Activated CD4-positive, alpha-beta T cell treated with anti-CD3 and anti-CD28 coated beads, Interleukin-2, amount 50 U/mL, for 16 hours (primary cell): ENCODE measurements around the gene BICRAL.
"Not testable (repeated sequence)": the region's sequence is repeated elsewhere in the genome, so short reads cannot be mapped to it uniquely, and the experiment has no call there.

Source experiments
- DNase-seq: peaks from one replicate; pipeline ENCODE4 v3.0.0-alpha.2; 2020

BICRAL gene

DNA sequence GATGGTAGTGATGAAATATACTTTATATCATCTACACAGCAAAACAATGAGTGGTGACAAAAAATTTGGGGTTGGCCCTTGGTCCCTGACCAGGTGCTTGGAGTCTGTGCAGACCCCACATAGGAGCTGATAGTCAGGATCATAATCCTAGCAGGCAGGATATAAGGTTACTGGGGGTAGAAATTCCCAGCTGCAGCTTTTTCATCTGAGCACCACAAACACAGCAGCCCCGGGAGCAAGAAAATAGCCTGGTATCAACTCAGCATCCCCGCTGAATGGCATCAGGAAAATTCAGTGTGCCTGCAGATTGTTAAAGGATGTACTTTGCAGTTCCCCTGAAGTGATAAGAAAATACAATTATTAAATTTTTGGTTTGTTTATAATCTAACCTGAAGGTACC is 69.7 kb downstream of the BICRAL start:
- DNase-seq = no peak

DNA sequence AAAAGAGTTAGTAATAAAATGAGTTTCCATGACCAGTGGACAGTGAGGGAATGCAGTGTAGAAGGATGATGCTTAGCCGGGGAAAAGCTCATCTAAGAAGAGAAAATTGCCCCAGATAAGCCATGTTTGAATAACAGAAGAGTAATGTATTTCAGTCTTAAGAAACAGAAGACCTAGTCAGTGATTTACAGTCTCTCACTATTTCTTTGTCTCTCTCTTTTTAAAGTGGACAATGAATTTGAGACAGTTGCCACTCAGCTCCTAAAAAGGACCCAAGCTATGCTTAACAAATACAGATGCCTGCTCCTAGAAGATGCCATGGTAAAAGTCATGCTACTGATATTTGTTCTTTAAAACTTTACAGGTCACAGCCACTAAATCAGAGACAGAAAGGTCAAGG is 78.2 kb downstream of the BICRAL start:
- no peak for DNase-seq

DNA sequence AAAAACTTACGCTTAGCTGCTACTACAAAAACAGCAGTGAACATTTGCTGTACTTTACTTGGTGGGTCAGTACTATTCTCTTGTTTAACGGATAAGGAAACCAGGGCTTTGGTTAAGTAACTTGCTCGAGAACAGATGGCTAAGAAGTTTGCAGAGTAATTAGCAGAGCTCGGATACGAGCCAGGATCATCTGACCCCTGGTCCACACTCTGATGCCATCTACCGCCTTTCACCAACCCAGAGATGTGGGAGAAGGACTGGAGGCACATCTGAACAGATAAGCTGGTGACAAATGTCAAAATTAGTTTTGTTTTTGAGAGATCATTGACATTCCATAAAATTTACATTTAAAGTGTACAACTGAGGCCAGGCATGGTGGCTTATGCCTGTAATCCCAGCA is 78.6 kb downstream of the BICRAL start:
- no peak for DNase-seq

DNA sequence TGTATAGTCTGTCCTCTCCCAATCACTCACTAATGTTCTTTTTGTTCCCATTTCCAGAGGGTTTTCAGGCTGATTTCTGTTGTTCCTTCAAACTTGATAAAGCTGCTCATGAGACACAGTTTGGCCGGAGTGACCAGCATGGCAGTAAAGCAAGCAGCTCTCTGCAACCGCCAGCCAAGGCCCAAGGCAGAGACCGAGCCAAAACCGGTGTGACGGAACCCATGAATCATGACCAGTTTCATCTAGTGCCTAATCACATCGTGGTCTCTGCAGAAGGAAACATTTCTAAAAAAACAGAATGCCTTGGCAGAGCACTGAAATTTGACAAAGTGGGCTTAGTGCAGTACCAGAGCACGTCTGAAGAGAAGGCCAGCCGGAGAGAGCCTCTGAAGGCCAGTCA is 82.8 kb downstream of the BICRAL start:
- DNase-seq = no peak

DNA sequence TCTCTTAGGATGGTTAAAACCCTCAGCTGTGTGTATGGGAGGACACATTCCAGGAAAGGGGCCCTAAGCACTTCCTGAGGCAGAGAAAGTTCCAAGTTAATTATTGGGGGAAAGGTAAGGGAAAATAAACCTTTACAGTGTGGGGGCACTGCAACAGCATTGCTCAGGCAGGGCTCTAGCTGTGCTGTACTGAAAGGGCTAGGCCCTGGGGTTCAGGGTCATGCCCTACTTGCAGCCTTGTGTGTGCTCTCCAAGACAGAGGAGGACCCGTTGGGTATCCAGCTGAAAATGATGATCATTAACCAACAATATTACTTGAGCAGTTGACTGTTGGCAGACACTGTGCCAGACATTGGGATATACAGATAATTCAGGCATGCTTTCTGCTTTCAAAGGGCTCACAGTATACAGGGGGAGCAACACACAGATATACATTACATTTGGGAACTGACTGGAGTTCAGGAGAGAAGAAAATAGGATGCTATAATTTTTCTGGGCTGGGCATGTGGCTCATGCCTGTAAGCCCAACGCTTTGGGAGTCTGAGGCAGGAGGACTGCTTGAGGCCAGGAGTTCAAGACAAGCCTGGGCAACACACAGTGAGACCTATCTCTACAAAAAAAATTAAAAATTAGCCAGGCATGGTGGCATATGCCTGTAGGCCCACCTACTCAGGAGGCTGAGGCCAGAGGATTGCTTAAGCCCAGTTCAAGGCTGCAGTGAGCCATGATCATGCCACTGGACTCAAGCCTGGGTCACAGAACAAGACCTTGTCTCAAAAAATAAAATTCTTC is 88.5 kb downstream of the BICRAL start:
- DNase-seq = no peak

DNA sequence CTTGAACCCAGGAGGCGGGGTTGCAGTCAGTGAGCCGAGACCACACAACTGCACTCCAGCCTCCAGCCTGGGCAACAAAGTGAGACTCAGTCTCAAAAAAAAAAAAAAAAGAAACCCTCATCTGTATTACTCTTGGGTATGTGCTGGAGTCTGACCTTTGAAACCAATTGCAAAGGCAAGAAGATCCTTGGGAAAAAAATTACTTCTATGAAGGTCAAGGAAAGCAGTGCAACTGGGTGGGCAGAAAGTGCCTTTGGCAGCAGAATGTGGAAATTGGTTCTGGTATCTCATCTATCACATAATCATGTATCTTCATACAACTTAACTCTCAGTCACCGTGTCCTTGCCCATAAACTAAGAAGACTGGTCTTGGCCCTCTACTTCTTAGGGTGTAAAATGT is 89.9 kb downstream of the BICRAL start:
- no peak for DNase-seq

DNA sequence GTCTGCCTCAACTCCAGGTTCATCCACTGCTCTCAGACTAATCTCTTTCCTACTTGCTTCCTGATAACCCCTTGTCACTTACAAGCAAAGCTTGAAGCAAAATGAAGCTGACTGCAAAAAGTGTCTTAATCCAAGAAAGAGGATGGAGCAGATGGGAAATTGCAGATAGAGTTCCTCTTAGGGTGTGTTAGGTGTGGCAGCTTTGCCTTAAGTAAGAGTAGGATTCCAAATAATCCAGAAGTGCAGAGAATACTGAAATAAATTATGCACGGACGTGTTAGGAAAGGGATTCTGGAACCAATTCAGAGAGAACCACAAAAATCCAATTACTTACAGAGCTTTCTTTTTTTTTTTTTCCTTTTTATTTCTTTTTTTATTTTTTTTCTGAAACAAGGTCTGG is 91.5 kb downstream of the BICRAL start:
- no peak for DNase-seq

DNA sequence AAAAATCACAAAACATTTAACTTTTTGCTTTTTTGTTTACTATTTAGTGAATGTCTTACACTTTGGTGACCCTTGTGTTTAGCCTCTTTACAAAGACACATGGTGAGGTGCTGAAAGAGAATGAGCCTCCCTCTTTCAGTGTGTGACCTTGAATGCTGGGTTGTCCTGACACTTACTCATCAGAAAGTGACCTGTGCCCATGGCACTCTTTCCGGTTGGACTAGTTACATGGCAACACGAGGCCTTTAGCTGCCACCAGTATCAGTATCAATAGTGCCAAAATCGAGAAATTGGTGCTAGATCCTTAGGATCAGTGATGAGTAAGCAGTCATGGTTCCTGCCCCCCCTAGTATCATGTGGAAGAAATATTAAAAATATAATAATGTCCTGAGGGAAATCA is 95.8 kb downstream of the BICRAL start:
- no peak for DNase-seq

DNA sequence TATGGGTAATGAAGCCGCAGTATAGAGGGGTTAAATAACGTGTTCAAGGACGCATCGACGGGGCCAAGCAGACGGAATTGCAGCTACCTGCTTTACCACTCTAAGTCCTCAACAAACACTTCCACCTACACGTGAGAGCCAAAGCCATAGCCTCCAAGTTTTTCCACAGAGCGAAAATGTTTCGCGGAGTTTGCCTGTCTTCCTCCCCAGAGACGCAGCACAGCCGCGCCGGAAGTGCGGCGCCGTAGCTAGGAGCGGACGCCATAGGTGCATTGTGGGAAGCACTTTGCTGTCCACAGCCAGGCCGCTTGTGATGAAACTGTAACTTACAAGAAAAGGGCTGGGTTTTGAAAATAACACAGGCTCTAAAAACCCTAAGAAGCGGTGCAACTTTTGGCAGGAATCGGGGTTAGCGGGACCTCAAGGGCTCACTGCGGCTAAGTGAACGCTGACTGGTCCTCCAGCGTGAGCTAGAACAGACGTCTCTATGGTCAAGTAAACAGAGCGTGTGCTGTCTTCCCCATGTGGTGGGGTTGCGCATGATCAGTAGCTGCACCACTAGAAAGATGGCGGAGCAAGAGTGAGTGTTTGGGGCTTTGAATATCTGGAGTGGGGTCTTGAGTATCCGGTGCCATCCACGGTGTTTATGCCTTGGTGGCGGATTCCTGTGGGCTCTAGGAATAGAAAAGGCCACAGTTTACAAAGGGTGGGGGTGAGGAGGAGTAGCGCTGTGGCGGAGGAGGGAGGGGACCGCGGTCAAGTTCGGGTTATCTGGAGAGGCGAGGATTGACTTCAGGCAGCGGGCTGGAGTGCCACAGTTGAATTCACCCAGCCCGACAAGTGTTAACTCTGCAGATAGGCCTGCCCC is 97.8 kb downstream of the BICRAL start, which contains the start of gene RPL7L1:
TSS of gene RPL7L1 (plus strand) at position 245 of the 868 bp plus-strand sequence. CDS start at position 540, 295 bp downstream.
- peak; percentile 90 for DNase-seq

DNA sequence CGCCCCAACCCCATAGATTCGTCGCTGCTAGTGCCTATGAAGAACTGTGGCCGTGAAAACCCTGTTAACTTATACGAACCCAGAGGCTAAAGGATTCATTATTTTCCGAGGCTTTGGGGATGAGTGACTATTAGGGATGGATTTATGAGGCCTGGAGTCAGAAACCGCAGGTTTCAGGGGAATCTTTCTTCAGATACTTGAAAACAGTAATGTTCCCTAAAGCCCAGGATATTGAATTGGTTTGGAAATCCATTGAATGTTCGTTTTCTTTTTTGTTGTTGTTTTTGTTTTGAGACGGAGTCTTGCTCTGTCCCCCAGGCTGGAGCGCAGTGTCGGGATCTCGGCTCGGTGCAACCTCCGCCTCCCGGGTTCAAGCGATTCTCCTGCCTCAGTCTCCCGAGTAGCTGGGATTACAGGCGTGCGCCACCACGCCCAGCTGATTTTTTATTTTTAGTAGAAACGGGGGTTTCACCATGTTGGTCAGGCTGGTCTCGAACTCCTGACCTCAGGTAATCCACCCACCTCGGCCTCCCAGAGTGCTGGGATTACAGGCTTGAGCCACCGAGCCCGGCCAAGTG is 98.5 kb downstream of the BICRAL start:
- DNase-seq = not testable (repeated sequence)

DNA sequence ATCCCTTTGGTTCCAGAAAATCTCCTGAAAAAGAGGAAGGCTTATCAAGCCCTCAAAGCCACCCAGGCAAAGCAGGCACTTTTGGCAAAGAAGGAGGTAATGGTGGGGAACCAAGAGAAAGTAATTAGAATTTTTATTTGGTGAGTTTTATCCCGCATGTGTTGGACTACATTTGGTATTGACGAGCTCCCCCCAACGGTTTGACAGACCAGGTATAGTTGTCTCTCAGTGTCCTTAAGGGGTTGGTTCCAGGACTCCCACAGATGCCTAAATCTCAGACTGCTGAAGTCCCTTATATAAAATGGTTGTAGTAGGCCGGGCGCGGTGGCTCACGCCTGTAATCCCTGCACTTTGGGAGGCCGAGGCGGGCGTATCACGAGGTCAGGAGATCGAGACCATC is 99.0 kb downstream of the BICRAL start:
- DNase-seq = peak; percentile 12

DNA sequence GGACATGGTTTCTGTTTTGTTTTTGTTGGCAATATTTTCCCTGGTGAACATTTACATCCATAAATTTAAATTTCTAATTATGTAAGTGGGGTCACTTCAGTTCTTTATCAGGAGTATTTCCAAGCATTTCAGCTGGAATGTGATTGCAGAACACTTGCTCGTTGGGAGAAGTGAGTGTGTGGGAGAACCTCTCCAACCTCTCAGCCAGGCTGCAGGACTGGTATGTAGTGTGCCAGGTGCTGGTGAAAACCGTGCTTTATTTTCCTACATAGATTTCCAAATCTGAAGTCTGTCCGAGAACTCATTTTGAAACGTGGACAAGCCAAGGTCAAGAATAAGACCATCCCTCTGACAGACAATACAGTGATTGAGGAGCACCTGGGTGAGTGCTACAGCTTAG is 103.8 kb downstream of the BICRAL start:
- no peak for DNase-seq

DNA sequence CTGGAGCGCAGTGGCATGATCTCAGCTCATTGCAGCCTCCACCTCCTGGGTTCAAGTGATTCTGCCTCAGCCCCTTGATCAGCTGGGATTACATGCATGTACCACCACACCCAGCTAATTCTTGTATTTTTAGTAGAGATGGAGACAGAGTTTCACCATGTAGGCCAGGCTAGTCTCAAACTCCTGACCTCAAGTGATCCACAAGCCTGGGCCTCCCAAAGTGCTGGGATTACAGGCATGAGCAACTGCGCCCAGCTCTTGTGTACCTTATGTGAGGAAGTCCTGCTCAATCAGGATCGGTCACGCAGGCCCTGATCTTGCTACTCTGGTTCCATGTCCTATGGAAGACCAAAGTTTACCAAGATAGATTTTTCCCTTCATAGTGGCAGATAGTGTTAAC is 106.3 kb downstream of the BICRAL start:
- DNase-seq = not testable (repeated sequence)

DNA sequence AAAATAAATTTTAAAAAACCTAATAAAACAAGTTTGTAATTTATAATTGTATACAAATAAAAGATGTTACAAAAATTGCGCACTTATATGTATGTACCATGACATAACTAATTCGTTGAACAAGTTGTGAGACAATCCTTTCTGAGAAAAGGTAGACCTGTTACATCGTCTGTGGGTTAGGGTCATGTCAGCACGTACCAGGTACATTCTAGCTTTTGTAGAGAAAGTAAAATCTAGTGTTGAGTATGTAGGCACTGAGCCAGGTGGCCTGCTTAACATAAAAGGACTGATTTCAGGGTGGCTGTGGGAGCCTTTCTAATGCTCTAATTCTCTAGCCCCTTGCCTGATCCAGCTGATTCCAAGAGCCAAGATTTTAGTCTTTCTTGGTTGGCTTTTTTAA is 108.0 kb downstream of the BICRAL start:
- peak; percentile 20 for DNase-seq

DNA sequence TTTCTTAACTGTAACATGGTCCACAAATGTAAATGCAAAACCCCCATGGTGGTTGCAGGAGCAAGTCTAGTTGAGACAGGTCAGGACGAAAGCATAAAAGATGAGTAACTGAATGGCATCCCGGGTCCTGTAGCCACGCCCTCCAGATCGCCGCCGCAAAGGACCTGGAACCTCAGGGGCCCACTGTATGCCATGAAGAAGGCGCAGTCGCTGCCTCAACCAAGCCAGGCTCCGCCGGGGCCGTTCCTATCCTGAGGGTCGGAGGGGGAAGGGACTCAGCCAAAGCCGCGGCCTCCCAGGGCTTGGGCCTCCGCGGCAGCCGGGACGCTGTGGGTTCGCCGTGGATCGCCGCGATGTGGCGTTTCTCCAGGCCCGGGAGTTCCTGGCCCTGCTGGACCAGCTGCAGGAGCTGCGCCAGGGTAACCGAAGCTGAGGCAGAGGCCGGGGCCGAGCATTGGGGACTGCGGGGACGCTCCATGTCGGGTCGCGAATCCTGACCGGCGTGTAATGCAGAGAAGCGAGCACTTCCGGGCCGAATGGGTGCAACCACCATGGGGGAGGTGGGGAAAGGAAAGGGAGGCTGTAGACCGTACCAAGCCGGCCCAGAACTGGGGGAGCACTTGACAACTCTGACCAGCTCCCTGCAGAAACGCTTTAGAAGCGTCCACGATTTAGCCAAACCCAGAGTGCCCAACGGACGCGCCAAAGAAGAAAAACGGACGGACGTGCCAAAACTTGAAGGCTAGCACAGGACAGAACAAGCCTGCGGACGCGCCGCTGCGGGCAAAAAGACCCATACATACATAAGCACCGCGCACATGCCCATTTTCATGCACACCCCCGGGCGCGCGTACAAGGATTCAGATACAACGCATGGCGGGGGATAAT is 108.7 kb downstream of the BICRAL start:
- peak; percentile 96 for DNase-seq

DNA sequence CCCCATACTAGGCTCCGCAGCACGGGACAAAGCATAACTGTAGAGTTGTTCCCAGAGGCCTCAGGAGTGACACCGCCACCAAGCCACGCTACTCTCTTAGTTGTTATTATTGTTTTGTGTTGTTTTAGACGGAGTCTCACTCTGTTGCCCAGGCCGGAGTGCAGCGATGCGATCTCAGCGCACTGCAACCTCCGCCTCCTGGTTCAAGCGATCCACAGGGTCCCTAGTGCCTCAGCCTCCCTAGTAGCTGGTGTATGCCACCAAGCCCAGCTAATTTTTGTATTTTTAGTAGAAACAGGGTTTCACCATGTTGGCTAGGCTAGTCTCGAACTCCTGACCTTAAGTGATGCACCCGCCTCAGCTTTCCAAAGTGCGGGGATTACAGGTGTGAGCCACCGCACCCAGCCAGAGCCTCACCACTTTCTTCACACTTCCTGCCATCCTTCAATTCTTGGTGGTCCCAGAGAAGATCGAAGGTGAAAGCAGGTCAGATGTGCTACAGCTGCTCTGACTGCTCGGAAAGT is 109.4 kb downstream of the BICRAL start:
- no peak for DNase-seq

DNA sequence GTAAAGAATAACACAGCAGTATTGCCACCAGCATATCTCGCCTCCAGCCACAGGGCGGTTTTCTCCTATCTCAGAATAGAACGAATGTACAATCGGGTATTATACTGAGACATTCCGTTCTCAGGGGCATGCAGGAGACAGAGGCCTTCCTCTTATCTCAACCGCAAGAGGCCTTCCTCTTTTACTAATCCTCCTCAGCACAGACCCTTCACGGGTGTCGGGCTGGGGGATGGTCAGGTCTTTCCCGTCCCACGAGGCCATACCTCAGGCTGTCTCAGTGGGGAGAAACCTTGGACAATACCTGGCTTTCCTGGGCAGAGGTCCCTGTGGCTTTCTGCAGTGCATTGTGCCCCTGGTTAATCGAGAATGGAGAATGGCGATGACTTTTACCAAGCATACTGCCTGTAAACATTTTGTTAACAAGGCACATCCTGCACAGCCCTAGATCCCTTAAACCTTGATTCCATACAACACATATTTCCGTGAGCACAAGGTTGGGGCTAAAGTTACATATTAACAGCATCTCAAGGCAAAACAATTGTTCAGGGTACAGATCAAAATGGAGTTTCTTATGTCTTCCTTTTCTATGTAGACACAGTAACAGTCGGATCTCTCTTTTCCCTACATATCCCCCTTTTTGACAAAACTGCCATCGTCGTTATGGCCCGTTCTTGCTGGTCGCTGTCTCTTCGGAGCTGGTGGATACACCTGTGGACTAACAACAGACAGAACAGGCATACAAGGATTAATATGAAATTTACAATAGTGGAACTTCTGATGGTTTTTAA is 112.4 kb downstream of the BICRAL start:
- not testable (repeated sequence) for DNase-seq

DNA sequence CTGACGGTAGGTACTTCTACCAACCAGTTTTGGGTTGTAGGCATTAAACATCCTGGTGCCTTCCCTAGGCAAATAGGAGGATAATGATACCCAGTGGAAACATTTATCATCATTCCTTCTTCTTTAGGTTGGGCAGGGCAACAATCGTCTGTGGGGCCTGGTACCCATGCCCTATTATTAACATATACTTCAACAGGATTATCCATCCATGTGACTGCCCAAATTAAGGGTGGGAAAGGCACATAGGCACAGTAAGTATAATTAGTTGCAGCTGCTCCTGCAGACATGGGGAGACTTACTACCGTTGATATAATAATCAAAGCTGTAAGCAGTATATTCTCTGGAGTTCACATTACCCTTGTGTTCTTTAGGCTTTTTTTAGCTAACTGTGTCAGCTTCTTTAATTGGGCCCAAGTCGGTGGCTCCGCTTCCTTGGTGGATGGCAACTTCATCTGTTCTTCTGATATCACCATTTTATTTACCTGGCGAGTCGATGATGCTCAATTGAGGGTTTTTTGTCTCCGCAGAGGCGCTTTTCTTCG is 114.4 kb downstream of the BICRAL start:
- DNase-seq = no peak

DNA sequence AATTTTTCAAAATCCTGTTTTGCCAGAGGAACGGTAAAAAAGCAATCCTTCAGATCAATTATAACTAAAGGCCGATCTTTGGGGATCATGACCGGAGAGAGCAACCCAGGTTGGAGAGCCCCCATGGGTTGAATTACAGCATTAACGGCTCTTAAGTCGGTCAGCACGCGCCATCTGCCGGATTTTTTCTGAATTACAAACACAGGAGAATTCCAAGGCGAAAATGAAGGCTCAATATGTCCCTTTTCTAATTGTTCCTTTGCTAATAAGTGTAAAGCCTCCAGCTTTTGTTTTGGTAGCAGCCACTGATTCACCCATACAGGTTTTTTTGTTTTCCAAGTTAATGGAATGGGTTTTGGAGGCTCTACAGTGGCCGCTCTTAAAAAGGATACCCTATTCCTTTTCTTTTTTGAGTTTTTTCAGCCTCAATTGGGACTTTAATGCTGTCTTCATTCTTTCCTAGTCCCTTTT is 117.1 kb downstream of the BICRAL start:
- DNase-seq = peak; percentile 78

DNA sequence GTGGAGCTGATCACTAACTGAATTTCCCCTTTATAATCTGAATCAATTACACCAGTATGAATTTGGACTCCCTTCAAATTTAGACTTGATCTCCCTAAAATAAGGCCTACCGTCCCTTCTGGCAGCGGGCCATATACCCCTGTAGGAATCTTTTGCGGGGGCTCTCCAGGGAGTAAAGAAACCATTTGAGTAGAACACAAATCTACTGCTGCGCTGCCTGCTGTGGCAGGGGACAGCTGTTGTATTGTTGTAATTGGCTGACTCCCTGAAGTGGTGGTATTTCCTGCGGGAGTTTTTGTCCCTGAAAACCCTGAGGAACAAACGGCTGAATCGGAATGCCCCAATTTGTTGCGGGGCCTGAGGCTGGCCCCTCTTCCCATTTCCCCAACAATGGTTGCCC is 118.0 kb downstream of the BICRAL start:
- no peak for DNase-seq

DNA sequence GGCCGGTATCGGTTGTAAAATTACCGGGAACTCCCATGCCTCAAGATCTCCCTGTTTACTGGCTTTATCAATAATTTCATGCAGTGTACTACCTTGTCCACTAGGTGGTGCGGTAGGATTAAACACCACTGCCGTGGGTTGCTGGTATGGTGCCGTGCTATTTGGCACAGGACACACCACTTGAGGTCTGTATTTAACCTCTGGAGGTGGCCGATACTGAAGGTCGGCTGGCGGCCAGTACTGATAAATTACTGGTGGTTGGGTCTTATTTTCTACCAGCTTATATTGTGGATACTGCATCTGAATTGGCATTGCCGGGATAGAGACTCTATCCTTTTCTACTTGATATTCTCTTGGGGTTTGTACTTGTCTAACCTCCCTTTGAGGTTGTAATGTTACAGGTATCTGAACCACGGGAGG is 119.7 kb downstream of the BICRAL start:
- DNase-seq = peak; percentile 84
